Fibroblast of villous mesenchyme (primary cell): ENCODE results near the gene DYRK4. TPM values are rescaled to one million over a fixed set of nuclear protein-coding genes. Genes with fewer than 3 reads are reported as not detected.

Experiments used
- DNase-seq: peaks from one replicate; pipeline ENCODE4 v3.0.0-alpha.2; 2010; ENCODE audit warnings: low read depth
- H3K4me3 ChIP-seq: 2 replicates; pipeline ENCODE4 v1.5.1; 2011; ENCODE audit warnings: low read depth, mild to moderate bottlenecking, low read length
- total RNA-seq: library from RNA; depleted of rRNA; stranded (reverse); fragments of >200 nt; gene quantifications from 2 replicates; pipeline ENCODE4 v1.2.3, GENCODE V29; 2012
- TF ChIP-seq, protein P1 (sequence below): IDR thresholded peaks from 2 replicates; pipeline ENCODE4 v1.5.1; 2012; ENCODE audit warnings: low read depth, mild to moderate bottlenecking, low read length; ENCODE audit not compliant: insufficient read depth

Gene DYRK4
- total RNA-seq, 1 donor, result 39.3 TPM

DNA sequence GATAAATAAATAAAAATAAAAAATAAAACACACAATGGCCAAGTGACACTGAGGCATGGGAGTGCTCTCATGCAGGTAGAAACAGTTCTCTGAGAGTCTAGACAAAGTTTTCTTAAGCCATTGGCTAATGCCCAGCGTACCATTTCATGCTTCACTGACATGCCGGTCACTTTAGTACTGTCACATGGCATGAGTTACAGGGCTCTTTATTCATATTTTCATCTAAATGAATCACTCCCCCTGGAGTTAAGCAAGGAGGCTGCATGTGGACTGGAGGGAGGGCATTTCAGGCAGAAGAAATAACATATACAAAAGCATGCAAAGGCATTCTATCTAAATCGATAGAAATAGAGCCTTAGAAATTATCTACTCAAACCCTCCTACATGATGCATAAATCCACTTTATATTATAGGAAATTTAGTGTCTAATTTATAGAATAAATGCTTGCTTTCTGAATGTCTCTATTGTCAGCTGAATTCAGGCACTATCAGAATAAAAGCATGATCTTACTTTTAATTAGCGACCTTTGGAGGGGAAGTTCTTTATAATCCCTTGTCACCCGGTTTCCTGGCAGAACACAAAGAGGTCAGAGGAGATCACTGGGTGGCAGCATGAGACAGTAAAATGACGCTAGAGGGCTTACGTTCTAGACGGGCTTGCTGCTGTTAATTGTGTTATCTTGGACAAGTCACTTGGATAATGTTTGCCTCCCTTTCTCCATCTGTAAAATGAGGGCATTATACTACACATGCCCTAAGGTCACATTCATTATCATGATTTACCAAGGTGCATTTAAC is 17.5 kb downstream of the DYRK4 start:
- DNase-seq, result peak; percentile 10
- H3K4me3 ChIP-seq, result no peak overlapping the region
- TF ChIP-seq, protein P1, sequence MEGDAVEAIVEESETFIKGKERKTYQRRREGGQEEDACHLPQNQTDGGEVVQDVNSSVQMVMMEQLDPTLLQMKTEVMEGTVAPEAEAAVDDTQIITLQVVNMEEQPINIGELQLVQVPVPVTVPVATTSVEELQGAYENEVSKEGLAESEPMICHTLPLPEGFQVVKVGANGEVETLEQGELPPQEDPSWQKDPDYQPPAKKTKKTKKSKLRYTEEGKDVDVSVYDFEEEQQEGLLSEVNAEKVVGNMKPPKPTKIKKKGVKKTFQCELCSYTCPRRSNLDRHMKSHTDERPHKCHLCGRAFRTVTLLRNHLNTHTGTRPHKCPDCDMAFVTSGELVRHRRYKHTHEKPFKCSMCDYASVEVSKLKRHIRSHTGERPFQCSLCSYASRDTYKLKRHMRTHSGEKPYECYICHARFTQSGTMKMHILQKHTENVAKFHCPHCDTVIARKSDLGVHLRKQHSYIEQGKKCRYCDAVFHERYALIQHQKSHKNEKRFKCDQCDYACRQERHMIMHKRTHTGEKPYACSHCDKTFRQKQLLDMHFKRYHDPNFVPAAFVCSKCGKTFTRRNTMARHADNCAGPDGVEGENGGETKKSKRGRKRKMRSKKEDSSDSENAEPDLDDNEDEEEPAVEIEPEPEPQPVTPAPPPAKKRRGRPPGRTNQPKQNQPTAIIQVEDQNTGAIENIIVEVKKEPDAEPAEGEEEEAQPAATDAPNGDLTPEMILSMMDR, result peak; percentile 19

DNA sequence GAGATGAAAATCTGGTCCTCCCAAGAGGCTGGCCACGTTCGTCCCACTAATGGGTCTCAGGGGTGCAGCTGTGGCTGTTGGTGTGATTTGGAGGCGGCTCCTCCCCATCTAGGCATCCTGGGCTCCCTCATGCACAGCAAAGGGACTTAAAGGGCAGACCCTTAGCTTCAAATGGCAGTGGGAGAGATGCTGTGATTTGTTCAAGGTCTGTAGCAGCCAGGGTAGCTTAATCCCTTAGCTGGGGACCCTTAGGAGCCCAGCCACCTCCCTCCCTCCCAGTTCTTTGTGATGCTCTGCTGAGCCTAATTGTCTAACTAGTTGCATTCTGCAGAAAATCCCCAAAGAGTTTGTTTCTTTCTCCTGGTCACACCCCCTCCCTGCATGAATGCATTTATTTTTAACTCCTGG is 18.3 kb downstream of the DYRK4 start:
- no peak overlapping the region for H3K4me3 ChIP-seq
- TF ChIP-seq, protein P1, result no peak
- DNase-seq, result no peak

DNA sequence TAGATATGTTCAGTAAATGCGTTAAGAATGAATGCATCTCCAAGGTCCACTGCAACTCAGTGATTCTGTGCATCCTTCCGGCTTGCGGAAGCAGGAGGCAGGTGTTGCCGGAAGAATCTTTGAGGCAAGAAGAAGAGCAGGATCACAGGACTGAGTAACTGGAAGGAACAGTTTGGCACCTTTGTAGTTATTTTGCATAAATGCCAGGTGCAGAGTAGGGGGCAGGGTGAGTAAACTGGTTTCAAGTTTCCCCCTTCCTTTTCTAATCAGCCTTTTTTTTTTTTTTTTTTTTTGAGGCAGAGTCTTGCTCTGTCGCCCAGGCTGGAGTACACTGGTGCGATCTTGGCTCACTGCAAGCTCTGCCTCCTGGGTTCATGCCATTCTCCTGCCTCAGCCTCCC is 22.3 kb downstream of the DYRK4 start:
- DNase-seq, result no peak
- H3K4me3 ChIP-seq, result no peak overlapping the region
- TF ChIP-seq, protein P1, result no peak

DNA sequence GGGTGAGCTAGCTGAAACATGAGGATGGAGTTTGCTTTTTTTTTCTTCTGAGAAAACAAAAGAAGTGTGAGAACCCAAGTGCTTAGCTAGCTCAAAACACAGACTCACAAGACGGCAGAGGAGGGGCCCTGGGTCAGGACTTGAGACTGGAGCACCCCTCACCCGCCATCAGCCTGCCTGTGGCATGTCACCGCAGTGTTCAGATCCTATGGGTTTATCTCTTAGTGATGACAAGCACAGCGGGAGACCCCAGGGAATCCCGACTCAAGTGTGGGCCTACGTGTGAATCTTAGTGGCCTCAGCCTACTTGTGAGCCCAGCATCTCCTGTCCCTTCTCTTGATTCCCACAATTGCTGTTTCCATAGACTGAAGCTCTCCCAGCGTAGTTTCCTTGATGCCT is 22.9 kb downstream of the DYRK4 start:
- H3K4me3 ChIP-seq, result no peak overlapping the region
- TF ChIP-seq, protein P1, result no peak
- DNase-seq, result no peak

DNA sequence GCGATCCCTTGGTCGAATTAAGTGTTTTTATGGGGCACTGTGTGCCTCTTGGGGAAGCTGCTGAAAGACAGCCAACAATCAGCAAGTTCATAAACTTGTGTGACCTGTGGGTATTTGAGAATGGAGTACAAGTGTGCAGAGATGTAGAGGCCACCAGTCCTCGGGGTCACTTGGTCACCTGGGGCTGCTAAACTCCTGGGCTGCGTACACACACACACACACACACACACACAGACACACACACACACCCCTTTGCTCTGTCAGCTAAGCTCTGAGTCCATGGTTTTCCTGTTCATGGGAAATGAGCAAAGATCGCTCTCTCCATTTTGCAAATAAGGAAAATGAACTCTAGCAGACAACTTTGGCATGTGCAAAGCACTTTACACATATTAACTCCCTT is 24.5 kb downstream of the DYRK4 start:
- no peak for DNase-seq
- no peak overlapping the region for H3K4me3 ChIP-seq
- TF ChIP-seq, protein P1, result no peak

DNA sequence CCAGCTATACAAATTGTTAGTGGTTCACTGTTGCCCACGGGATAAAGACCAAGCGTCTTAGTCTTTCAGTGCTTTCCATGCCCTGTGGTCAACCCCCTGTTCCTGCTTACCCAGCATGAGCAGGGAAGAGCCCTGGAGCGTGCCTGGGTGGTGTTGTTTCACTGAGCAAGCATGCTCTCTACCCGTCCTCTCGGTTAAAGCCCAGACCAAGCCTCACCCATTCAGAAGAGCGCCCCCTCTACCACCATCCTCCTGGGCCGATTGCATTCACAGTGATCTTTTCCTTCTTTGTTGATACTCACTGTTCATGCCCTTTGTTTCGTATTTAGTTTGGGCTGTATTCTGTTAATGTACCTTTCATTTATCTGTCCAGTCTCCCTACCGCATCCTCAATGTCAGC is 25.1 kb downstream of the DYRK4 start:
- TF ChIP-seq, protein P1, result no peak
- DNase-seq, result no peak
- no peak overlapping the region for H3K4me3 ChIP-seq

DNA sequence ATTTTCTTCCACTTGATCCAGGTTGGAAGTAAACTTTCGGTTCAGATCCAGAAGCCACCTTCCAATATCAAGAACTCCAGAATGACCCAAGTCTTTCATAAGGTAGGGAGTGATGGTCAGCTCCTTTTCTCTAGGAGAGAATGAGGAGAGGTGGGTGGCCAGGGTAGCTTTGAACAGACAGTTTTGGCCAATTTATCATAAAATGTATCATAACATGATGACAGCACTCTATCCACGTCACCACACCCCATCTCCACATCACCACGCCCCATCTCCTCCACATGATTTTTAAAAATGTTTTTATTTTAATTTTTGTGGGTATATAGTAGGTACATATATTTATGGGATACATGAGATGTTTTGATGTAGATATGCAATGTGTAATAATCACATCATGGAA is 26.9 kb downstream of the DYRK4 start:
- DNase-seq, result no peak
- TF ChIP-seq, protein P1, result no peak
- H3K4me3 ChIP-seq, result no peak overlapping the region
